ENCODE results near the gene HYKK.
"Not testable (repeated sequence)": the region's sequence is repeated elsewhere in the genome, so short reads cannot be mapped to it uniquely, and the experiment has no call there.

GRCh38 chr15:78539464-78540140 lies 32.2 kb downstream of the HYKK start:
- TF ChIP-seq SUZ12 (IDR thresholded peaks at IDR 0.05; ENCODE audit: extremely low read depth, insufficient read depth, insufficient read length); ZNF274 (IDR thresholded peaks at IDR 0.05; ENCODE audit: low read depth, low read length); YY1 (IDR thresholded peaks at IDR 0.05; ENCODE audit: insufficient read depth, insufficient read length): not testable (repeated sequence)

Measured in NT2/D1 (cell line).